ENCODE results near the gene ZNF808. TPM values are rescaled to one million over a fixed set of nuclear protein-coding genes. Genes with fewer than 3 reads are reported as not detected.
"Not testable (repeated sequence)": the region's sequence is repeated elsewhere in the genome, so short reads cannot be mapped to it uniquely, and the experiment has no call there.

Gene ZNF808
- total RNA-seq, 1 donor from 2014 or later: 48.0 TPM

GRCh38 chr19:52600639-52601024 is 73.2 kb downstream of the ZNF808 start:
- no peak for DNase-seq

- peak; percentile 95 for DNase-seq
Measured at GRCh38 chr19:52601025-52601973, 73.8 kb downstream of the ZNF808 start.

- not testable (repeated sequence) for DNase-seq
Measured at GRCh38 chr19:52601974-52602366, 74.5 kb downstream of the ZNF808 start.

GRCh38 chr19:52602941-52603340 is 75.5 kb downstream of the ZNF808 start:
- no peak for DNase-seq

GRCh38 chr19:52603558-52604207 is 76.2 kb downstream of the ZNF808 start:
- DNase-seq: no peak

Small RNA genes lying within 50 kb of the gene (small RNA-seq; reads per million reads assigned to genes)
- not detected for gene RPL39P34 (ENCODE audit: low replicate concordance)

Other genes starting within 250 kb of the ZNF808 start
- gene ZNF480, start 230.5 kb upstream of the ZNF808 start, total RNA-seq: 7.2 TPM
- 8.9 TPM for gene ZNF610, start 191.4 kb upstream of the ZNF808 start, total RNA-seq
- 27.4 TPM for gene ZNF880, start 157.7 kb upstream of the ZNF808 start, total RNA-seq
- gene ZNF528, start 129.8 kb upstream of the ZNF808 start, total RNA-seq: 28.6 TPM
- gene ZNF534, start 98.5 kb upstream of the ZNF808 start, total RNA-seq: not detected
- 7.0 TPM for gene ZNF578, start 74.1 kb upstream of the ZNF808 start, total RNA-seq
- 17.7 TPM for gene ZNF701, start 42.6 kb downstream of the ZNF808 start, total RNA-seq
- 63.7 TPM for gene ZNF83, start 110.7 kb downstream of the ZNF808 start, total RNA-seq
- 14.7 TPM for gene ZNF611, start 207.4 kb downstream of the ZNF808 start, total RNA-seq

Measured in tongue (tissue), 3 donors.